Lung (tissue), 12 donors: Measurements from ENCODE around the gene BPIFB2. TPM values are rescaled to one million over a fixed set of nuclear protein-coding genes. Genes with fewer than 3 reads are reported as not detected.

Source experiments
- ATAC-seq: fragments of 200-7000 bp; cut with Tn5 transposase; one replicate; pipeline ENCODE4 v1.9.1; 2020; ENCODE audit warnings: moderate number of reproducible peaks; ENCODE audit not compliant: insufficient read depth, low FRiP score
- DNase-seq, 3 donors: peaks; one replicate each; pipeline ENCODE4 v3.0.0-alpha.2; 2013 to 2017
- H3K27ac ChIP-seq, 2 donors: one replicate each; pipeline ENCODE4 v1.5.1; 2013; ENCODE audit warnings: mild to moderate bottlenecking in 2 of 2, moderate library complexity in 2 of 2, control low read depth in 1 of 2, inconsistent platforms in 1 of 2, low read depth in 1 of 2, low read length in 1 of 2
- H3K27me3 ChIP-seq, 3 donors: one replicate each; pipeline ENCODE4 v1.5.1; 2013; ENCODE audit warnings: low read length in 2 of 3; ENCODE audit not compliant: control insufficient read depth in 3 of 3, insufficient read depth in 3 of 3
- H3K36me3 ChIP-seq, 4 donors: one replicate each; pipeline ENCODE4 v1.5.1; 2013; ENCODE audit warnings: low read length in 4 of 4, mild to moderate bottlenecking in 1 of 4, moderate library complexity in 1 of 4; ENCODE audit not compliant: control insufficient read depth in 4 of 4, insufficient read depth in 4 of 4
- H3K4me1 ChIP-seq, 5 donors: one replicate each; pipeline ENCODE4 v1.5.1; 2013; ENCODE audit warnings: low read length in 5 of 5, mild to moderate bottlenecking in 2 of 5, moderate library complexity in 1 of 5; ENCODE audit not compliant: control insufficient read depth in 5 of 5, insufficient read depth in 5 of 5
- H3K4me3 ChIP-seq: one replicate; pipeline ENCODE4 v1.5.1; 2013; ENCODE audit warnings: mild to moderate bottlenecking, control low read depth, moderate library complexity
- H3K9ac ChIP-seq, 2 donors: one replicate each; pipeline ENCODE4 v1.5.1; 2013; ENCODE audit warnings: low read length in 2 of 2, control low read depth in 1 of 2; ENCODE audit not compliant: insufficient read depth in 1 of 2
- H3K9me3 ChIP-seq, 4 donors: one replicate each; pipeline ENCODE4 v1.5.1; 2013; ENCODE audit warnings: low read length in 3 of 4, mild to moderate bottlenecking in 1 of 4, moderate library complexity in 1 of 4; ENCODE audit not compliant: control insufficient read depth in 4 of 4, insufficient read depth in 3 of 4
- CTCF ChIP-seq: IDR thresholded peaks from 2 replicates; pipeline ENCODE4 v1.5.1; 2012; ENCODE audit warnings: mild to moderate bottlenecking; ENCODE audit errors: control extremely low read depth, extremely low read depth
- WGBS, 2 donors: extraction: QIAGEN DNeasy Blood & Tissue Kit; methylation state at CpG; one replicate each; pipeline ENCODE4 v1.1.7; 2013; 5-methylcytosine and 5-hydroxymethylcytosine counted together
- polyA plus RNA-seq, 2 donors: library from polyadenylated mRNA; stranded (reverse); fragments of 200-250 nt; gene quantifications; one replicate each; pipeline ENCODE4 v1.2.1, GENCODE V29; 2013
- total RNA-seq, 2 donors: library from RNA; depleted of rRNA in 1 of 2; stranded (reverse); fragments of >200 nt in 1 of 2; gene quantifications; one replicate each; pipeline ENCODE4 v1.2.1, GENCODE V29; 2014 to 2021
- donor health status: control.
- donor health status: control.
- donor health status: Bipolar disorder and iron deficiency.
- donor health status: healthy.
- donor health status: DM: yes; HTN: yes; CAD: no.

BPIFB2 gene
- total and polyA plus RNA-seq, 4 donors: 0.41 to 3.0 (median 1.6) TPM

- ATAC-seq (no peak), DNase-seq (no peak)
- Histone ChIP-seq H3K9me3 (peaks cover 0 to under 1% (median 0%) of the 10 kb centered on the region in 4 donors), H3K27me3 (no peaks in the 10 kb centered on the region), H3K36me3 (no peaks in the 10 kb centered on the region), H3K27ac (no peak overlapping the region), H3K4me1 (peaks cover 0 to 9% (median 3%) of the 10 kb centered on the region in 5 donors), H3K9ac (no peak overlapping the region), H3K4me3 (no peak overlapping the region)
- TF ChIP-seq CTCF: no peak
- 81 to 92% methylated on average over 16 of the region's 16 CpGs for WGBS, 2 donors
Measured at GRCh38 chr20:32967961-32968457, 39.5 kb upstream of the BPIFB2 start.

GRCh38 chr20:32968478-32969241, 38.8 kb upstream of the BPIFB2 start:
- ATAC-seq (no peak), DNase-seq (peak; percentile 29 to 78 (median 45))
- H3K27me3 ChIP-seq: no peaks in the 10 kb centered on the region
- no peak overlapping the region for H3K27ac ChIP-seq
- H3K9me3 ChIP-seq: peaks cover 0 to 2% (median 0%) of the 10 kb centered on the region in 4 donors
- no peaks in the 10 kb centered on the region for H3K36me3 ChIP-seq
- H3K4me3 ChIP-seq: no peak overlapping the region
- H3K4me1 ChIP-seq: peaks cover 0 to 9% (median 3%) of the 10 kb centered on the region in 5 donors
- 55 to 71% methylated on average over 19 of the region's 19 CpGs for WGBS, 2 donors
- no peak overlapping the region for H3K9ac ChIP-seq
- no peak for TF ChIP-seq CTCF

- WGBS, 2 donors: 89 to 92% methylated on average over 13 of the region's 13 CpGs
- Histone ChIP-seq H3K4me1 (peaks cover 0 to 9% (median 3%) of the 10 kb centered on the region in 5 donors), H3K27me3 (no peaks in the 10 kb centered on the region), H3K9ac (no peak overlapping the region), H3K4me3 (no peak overlapping the region), H3K27ac (no peak overlapping the region), H3K36me3 (no peaks in the 10 kb centered on the region), H3K9me3 (peaks cover 0 to 2% (median 0%) of the 10 kb centered on the region in 4 donors)
- TF ChIP-seq CTCF: no peak
- ATAC-seq (no peak), DNase-seq (no peak)
Measured at GRCh38 chr20:32969356-32970114, 38.0 kb upstream of the BPIFB2 start.
